Heart left ventricle (tissue), 13 donors: Measurements from ENCODE around the gene TGM2.

Source experiments
- CTCF ChIP-seq, 12 donors: fragments of 200-600 bp; sonication (generic) in 4 of 12; IDR thresholded peaks; one replicate each; pipeline versions ENCODE4 v1.5.0 to v1.8.0; 2018 to 2022; ENCODE audit warnings: antibody characterized with exemption in 12 of 12, mild to moderate bottlenecking in 5 of 12
- POLR2A ChIP-seq, 2 donors: fragments of 450-650 bp; IDR thresholded peaks; one replicate each; pipeline ENCODE4 v1.6.1; 2017; ENCODE audit warnings: antibody characterized with exemption in 2 of 2, mild to moderate bottlenecking in 2 of 2, moderate library complexity in 2 of 2
- donor health status: ischemic (EF 13 %, LVEDD 7.1; RV severe dilation, severe dysfunction).
- donor health status: DM: no; HTN: yes; CAD: no.
- donor health status: DM: no; HTN: no; CAD: no.
- donor health status: ischemic (EF 25% LVEDD 6.9; RV normal size, moderate dysfunction).
- donor health status: ischemic (EF 25% LVEDD 5.7; RV mildly dilated, moderate dysfunction).
- donor health status: ischemic (EF 35%, LVEDD 5.7; RV mildly dilated, moderate dysfunction).
- donor health status: nonischemic (EF 11% LVEDD 7.7; RV severe dilation, severe dysfunction).
- donor health status: DM: yes; HTN: yes; CAD: no.
- donor health status: PGD.
- donor health status: ischemic (EF 29% LVEDD 5.4; RV normal size, mild dysfunction).
- donor health status: nonischemic (EF 23%, LVEDD 6.1; RV moderate dilation, normal function).

GRCh38 chr20:38150335-38151170 lies 14.5 kb downstream of the TGM2 start:
- TF ChIP-seq CTCF (IDR thresholded peaks at IDR 0.05) (no peak), POLR2A (IDR thresholded peaks at IDR 0.05) (no peak)
